DND-41 (cell line): ENCODE data around the gene KIF25.

Source experiments
- CTCF ChIP-seq: IDR thresholded peaks from 2 replicates; pipeline ENCODE4 v1.5.1; 2012; ENCODE audit warnings: borderline replicate concordance, low read length, moderate library complexity, mild to moderate bottlenecking; ENCODE audit not compliant: poor library complexity, severe bottlenecking; ENCODE audit errors: extremely low read depth
- EZH2 ChIP-seq: IDR thresholded peaks from 3 replicates; pipeline ENCODE4 v1.6.1; 2012; ENCODE audit warnings: borderline replicate concordance, low read depth, mild to moderate bottlenecking, moderate library complexity, low read length, inconsistent platforms; ENCODE audit not compliant: severe bottlenecking

- TF ChIP-seq CTCF (no peak), EZH2 (no peak)
These were observed 32.8 kb downstream of the KIF25 start for GRCh38 chr6:168030218-168030746.
